Kasumi-1 (cell line): ENCODE measurements around the gene TPSAB1.
"Not testable (repeated sequence)": the region's sequence is repeated elsewhere in the genome, so short reads cannot be mapped to it uniquely, and the experiment has no call there.

ENCODE experiments used
- DNase-seq, 2 experiments: peaks; one replicate each; lab custom pipeline; 2025; lab: John Stamatoyannopoulos, UW

TPSAB1 gene

GRCh38 chr16:1249031-1249755 lies 8.7 kb downstream of the TPSAB1 start:
- DNase-seq: not testable (repeated sequence)

DNA sequence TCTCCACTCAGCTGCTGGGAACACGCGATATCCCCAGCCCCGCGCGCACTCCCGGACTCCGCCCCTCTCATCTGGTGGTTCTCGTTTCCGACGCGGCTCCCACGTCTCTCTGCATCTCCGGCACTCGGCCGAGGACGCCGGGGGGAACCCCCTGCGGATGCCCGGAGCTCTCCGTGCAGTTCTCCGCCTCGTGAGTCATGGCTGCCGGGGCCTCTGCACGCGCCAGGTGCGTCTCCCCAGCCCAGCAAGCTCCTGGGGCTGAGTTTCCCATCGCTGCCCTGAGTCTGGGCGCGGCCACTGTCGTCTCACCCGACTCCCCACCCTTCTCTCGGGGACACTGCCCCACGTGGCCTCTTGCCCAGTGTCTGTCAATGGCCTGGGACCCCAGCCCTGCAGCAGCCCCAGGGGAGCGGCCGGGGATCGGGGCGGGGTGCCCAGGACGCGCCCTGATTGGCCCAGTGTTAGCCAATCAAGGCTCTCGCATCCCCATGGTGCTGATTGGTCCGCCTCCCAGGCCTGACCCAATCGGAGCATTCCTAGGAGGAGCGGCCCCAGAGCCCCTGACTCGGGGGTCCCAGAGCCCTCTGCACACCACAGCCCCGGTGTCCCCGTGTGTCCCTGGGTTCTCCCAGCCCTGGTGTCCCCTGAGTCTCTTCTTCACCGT lies 13.3 kb downstream of the TPSAB1 start:
- not testable (repeated sequence) for DNase-seq

DNA sequence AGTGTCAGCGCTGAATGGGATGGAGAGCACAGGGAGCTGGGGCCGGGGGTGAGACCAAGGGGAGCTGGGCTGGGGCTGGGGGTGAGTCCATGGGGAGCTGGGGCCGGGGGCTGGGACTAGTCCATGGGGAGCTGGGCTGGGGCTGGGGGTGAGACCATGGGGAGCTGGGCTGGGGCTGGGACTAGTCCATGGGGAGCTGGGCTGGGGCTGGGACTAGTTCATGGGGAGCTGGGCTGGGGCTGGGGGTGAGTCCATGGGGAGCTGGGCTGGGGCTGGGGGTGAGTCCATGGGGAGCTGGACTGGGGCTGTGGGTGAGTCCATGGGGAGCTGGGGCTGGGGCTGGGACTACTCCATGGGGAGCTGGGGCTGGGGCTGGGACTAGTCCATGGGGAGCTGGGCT lies 14.3 kb downstream of the TPSAB1 start:
- DNase-seq: not testable (repeated sequence)

GRCh38 chr16:1255276-1256122 lies 15.0 kb downstream of the TPSAB1 start, which contains the start of gene TPSD1:
TSS of gene TPSD1 (plus strand) at chr16:1256069. CDS start at chr16:1256281, 212 bp downstream.
- DNase-seq: not testable (repeated sequence)

DNA sequence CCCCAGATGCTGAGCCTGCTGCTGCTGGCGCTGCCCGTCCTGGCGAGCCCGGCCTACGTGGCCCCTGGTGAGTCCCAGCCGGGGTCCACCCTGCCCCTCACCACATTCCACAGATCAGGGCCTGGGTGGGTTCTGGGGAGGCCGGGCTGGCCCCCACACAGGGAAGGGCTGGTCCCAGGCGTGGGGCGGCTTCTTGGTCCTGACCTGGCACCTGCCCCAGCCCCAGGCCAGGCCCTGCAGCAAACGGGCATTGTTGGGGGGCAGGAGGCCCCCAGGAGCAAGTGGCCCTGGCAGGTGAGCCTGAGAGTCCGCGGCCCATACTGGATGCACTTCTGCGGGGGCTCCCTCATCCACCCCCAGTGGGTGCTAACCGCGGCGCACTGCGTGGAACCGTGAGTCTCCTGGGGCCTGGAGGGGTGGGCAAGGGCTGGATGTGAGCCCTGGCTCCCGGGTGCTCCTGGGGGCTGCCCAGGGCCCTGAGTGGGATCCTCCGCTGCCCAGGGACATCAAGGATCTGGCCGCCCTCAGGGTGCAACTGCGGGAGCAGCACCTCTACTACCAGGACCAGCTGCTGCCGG lies 15.9 kb downstream of the TPSAB1 start:
- not testable (repeated sequence) for DNase-seq

DNA sequence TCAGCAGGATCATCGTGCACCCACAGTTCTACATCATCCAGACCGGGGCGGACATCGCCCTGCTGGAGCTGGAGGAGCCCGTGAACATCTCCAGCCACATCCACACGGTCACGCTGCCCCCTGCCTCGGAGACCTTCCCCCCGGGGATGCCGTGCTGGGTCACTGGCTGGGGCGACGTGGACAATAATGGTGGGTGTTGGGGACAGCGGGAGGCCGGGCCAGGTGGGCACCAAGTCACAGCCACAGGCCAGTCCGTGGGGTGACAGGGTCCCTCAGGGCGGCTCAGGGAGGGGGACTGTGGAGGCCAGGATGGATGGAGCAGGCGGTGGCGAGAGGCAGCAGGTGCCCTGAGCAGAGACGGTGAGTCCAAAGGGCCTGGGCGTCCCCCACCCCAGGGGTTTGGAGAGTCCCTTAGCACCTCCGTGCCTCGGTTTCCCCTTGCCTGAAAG lies 16.4 kb downstream of the TPSAB1 start:
- DNase-seq: no peak

- no peak for DNase-seq
Measured at GRCh38 chr16:1257561-1258224, 17.2 kb downstream of the TPSAB1 start.

DNA sequence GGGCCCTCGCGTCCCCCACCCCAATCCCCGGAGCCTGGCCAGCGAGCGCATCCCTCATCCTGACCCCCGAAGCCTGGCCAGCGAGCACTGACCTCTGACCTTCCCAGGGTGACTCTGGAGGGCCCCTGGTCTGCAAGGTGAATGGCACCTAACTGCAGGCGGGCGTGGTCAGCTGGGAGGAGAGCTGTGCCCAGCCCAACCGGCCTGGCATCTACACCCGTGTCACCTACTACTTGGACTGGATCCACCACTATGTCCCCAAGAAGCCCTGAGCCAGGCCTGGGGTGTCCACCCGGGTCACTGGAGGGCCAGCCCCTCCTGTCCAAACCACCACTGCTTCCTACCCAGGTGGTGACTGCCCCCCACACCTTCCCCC lies 17.7 kb downstream of the TPSAB1 start:
- DNase-seq: no peak

- DNase-seq: no peak
Measured at GRCh38 chr16:1258906-1259759, 18.6 kb downstream of the TPSAB1 start.

DNA sequence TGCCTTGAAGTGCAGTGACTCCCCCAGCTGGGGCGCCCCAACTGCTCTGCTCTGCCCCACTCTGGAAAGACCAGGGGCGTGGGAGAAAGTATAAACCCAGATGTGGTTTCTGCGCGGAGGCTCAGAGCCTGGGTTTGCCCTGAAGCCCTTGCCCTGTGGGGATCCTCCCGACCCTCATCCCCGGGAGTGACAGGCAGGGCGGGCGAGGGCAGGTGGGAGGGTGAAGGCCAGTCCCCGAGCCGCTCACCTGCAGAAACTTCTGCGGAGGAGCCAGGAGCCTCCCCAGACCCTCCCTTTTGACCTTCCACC lies 19.2 kb downstream of the TPSAB1 start:
- DNase-seq: no peak

GRCh38 chr16:1260101-1260680 lies 19.7 kb downstream of the TPSAB1 start:
- no peak for DNase-seq

DNA sequence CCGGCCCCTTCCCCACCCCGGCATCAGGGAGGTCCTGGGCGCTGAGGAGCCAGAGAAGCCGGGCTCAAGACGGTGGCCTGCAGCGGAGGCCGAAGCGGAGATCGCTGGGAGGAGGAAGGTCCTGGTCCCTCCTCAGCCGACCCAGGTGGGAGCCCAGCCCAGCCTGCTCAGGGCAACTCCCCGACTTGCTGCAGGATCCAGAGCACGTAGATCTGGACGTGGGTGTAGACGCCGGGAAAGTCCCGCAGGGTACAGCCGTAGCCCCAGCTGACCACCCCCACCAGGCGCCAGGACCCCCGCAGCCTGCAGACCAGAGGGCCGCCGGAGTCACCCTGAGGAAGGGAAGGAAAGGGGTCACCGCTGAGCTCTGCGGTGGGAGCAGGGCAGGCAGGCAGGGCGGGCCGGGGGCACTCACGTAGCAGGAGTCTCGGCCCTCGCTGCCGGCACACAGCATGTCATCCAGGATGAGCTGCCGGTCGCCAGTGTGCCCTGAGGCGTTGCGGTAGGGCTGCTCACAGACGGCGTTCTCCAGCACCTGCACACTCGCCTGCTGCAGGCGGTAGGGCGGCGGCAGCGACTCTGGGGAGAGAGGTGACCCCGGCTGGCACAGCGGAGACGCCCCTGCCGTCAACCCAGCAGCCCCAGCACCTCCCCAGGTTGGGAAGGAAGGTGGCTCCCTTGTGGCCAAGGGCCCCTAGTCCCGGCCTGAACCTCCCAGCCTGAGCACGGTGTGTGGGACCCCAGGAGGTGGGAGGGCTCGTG lies 20.8 kb downstream of the TPSAB1 start:
- DNase-seq: no peak

- no peak for DNase-seq
Measured at GRCh38 chr16:1262210-1262845, 21.8 kb downstream of the TPSAB1 start.

- no peak for DNase-seq
Measured at GRCh38 chr16:1262846-1263221, 22.3 kb downstream of the TPSAB1 start.

DNA sequence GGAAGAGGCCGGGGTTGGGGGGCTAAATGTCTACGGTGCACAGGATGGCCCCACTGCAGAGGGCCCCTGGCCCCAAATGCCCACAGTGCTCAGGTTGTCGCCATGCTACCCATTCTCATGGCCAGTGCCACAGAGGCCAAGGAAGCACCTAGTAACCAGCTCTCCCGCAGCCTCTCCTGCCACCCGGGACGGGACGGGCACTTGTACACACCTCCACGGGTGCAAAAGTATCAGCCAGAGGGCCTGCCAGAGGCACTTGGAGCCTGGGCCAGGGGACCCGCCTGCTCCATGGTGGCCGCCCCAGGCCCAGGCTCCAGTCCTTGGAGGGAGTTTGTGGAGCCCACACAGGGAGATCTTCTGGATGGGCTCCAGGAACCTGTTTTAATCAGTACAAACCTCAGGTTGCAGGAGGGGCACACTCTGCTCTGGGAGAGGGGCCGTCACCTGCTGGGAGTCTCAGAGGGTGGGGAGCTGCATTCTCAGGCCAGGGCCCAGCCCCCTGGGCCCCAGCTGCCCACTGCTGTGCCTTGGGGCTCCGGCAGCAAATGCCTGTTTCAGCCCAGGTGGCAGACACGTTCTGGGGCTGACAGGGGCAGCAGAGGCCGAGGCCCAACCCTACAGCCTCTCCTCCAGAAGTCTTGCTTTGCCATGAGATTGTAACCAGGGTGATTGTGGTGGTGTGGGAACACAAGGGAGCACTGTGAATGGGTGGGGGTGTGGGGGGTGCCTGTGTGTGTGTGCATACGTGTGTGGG lies 23.3 kb downstream of the TPSAB1 start:
- no peak for DNase-seq

- no peak for DNase-seq
Measured at GRCh38 chr16:1264345-1265089, 24.0 kb downstream of the TPSAB1 start.

DNA sequence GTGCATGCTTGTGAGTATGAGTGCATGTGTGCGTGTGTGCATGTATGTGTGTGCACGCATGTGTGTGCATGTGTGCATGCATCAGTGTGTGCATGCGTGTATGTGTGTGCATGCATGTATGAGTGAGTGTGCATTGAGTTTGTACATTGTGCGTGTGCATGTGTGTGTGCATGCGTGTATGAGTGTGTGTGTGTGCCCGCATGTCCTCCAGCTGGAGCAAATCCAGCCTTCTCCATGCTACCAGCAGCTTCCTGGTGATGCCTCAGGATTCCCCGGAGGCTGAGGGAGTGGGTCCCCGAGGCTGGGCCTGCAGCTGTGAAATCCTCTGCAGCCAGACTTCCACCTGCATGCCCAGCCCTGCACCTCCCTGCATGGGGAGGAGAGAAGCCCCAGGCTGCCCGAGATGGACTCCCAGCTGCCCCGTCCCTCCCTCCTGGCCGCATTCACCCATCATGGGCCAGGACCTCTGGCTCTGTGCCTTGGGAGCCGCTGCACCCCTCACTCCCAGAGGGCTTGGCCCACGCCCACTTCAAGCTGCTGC lies 24.7 kb downstream of the TPSAB1 start:
- DNase-seq: no peak

DNA sequence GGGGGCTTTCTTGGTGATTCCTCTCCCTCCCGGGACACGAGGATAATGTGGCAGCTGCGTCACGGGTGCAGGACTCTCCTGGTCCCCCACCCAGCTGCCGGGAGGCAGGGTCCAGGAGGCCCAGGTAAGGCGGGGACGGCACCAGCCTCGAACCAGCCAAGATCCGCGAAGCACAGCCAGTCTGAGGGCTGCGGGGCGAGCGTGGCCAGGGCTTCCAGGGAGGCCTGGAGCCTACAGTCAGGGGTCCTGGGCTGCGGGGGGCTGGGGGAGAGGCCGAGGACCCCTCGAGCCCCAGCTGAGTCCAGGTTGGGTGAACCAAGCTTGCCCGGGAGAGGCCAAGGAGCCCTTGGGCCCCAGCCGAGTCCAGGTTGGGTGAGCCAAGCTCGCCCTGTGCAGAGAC lies 25.3 kb downstream of the TPSAB1 start:
- no peak for DNase-seq
